Stimulated activated CD4-positive, alpha-beta T cell treated with anti-CD3 and anti-CD28 coated beads, Interleukin-4, amount 100 ng/mL, for 1 hour (primary cell): ENCODE data around the gene SLC52A1.
"Not testable (repeated sequence)": the region's sequence is repeated elsewhere in the genome, so short reads cannot be mapped to it uniquely, and the experiment has no call there.

ENCODE experiments used
- DNase-seq: peaks from one replicate; pipeline ENCODE4 v3.0.0-alpha.2; 2020

SLC52A1 gene

DNA sequence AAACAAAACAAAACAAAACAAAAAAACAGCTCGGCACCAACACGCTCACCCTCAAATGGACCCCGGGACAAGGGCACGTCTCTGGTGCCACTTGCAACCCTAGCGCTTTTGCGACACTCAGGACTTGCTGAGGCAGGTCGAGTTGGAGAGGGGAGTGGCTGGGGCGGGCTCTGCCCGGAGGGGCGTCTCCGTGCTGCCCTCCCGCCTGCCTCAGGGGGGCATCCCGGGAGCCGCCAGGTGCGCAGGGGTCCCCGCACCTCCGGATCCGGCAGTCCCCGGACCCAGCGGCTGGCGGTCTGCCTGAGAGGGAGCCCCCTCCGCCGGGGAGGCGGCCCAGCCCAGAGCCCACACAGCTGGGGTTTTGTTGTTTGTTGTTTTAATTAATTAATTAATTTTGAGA, at the start of gene SLC52A1:
SLC52A1 (minus strand) TSS at position 112 of the 400 bp plus-strand sequence. CDS start 820 bp downstream, outside the sequence.
- no peak for DNase-seq

DNA sequence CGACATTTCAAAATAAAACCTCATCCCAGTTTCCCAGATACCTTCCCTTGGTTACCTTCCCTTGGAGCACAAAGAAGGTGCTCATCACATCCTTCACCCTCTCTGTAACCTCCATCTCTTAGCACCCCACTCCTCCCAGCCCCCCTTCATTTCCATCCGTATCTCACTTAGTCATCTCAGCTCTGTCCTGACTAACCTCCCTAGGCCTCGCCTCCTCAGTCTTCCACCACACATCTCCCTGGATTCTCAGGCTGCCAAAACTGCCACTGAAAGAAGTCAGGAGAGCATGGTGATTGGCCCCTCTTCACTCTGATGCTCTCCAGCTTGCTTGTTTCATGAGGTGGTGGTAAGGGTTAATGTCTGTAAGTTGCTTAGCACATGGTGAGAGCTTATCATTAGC, 45.4 kb upstream of the SLC52A1 start:
- no peak for DNase-seq

DNA sequence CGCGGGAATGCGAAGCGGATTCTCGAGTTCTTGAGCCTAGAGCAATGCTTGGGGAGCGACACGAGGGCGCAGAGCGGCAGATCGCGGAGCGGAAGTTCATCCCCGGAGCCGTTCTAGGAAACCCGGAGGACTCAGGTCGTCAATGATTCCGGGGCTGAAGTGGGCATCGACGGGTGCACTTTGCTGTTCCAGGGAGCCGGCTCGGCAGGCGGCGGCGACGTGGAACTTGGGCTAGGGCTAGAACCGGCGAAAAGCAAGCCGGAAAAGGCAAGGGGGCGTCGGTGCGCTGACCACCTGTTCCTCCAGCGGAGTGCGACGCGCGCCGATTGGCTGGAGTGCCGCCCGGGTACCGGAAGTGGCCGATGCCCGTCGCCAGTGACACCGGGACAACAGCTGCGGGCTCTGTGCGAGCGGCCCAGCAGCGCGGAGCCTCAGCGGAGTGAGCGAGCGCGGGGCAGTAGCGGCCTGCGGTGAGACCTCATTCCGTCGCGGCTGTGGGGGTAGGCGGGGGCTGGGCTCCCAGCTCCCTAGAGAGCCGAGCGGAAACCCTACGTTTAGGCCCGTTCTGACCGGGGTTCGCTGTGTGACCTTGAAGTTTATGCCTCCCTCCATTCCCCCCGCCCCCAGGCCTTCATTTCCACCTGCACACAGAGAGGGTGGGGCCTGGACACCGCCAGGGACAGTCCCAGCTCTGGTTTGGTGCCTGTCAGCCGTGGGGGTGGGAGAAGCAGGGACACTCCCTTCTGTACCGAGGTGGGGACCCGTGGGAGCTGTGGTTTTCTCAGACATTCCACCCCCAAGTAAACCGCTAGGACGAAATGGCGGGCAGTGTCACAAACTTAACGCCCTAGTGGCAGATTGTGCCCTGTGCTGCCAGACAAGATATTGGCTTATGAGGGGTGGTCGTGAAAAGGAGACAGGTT, 43.1 kb upstream of the SLC52A1 start, which contains the start of gene ZFP3:
ZFP3 (plus strand) TSS at position 362 of the 923 bp plus-strand sequence. CDS start 13,038 bp downstream, outside the sequence.
- peak; percentile 77 for DNase-seq

DNA sequence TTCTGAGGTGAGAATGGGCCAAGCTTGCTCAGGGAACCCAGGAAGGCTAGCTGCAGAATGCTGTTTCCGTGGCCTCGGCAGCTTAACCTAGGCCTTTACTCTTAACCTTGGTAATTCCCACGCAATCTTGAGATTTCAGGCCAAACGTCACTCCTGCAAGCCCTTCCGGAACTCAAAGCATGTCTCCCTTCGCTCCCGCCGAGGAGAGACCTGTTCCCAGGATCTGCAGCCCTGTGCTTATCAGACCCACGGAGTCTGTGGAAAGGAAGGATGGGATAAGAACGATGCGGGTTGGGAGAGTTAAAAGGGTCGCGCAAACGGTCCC, 42.5 kb upstream of the SLC52A1 start:
- no peak for DNase-seq

DNA sequence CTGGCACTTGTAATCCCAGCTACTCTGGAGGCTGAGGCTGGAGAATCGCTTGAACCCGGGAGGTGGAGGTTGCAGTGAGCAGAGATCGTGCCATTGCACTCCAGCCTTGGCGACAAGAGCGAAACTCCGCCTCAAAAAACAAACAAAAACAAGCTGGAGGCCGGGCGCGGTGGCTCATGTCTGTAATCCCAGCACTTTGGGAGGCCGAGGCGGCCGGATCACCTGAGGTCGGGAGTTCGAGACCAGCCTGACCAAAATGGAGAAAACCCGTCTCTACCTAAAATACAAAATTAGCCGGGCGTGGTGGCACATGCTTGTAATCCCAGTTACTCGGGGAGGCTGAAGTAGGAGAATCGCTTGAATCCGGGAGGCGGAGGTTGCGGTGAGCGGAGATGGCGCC, 42.0 kb upstream of the SLC52A1 start:
- DNase-seq, result not testable (repeated sequence)

DNA sequence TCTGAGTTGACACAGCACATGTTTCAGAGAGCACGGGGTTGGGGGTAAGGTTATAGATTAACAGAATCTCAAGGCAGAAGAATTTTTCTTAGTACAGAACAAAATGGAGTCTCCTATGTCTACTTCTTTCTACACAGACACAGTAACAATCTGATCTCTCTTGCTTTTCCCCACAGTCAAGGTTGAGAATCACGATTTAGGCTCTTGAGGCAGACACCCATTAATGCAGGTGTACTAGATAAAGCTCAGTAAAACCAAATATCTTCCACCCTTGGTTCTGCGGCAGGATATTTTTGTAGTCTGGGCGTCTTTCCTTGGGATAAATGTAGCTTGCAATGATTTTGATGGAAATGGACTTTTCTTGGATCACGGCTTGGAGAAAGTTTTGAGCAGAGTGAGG, 40.2 kb upstream of the SLC52A1 start:
- not testable (repeated sequence) for DNase-seq

DNA sequence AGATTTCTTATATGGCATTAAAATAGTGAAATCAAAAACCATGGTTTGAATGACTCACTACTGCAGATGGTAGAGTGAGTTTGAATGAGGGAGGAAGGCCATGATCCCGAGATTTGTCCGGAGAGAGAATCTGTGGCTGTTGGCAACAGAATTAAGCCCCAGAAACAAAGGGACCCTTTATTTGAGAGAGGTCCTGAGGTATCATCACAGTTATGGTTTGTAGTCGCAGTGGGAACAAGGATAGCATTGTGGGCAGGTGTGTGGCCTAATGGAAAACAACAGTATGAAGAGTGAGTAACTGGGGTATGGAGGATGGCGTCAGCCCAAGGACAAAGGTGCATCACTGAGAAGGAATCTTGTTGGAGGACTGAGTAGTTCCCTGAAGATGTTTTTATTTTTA, 34.5 kb upstream of the SLC52A1 start:
- no peak for DNase-seq

DNA sequence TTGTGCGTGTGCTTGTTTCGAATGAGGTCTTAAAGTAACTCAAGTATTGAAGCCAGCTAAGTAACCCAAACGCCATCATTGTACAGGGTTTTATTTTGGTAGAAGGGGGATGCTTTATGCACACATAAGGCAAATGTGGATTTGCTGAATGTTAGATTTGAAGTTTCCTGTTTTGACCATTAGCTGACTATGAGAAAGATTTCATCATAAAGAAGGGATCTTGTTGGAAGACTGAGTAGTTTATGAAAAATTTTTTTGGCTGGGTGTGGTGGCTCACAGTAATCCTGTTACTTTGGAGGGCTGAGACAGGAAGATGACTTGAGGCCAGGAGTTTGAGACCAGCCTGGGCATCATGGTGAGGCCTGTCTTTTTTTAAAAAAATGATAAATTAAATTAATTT, 33.0 kb upstream of the SLC52A1 start:
- DNase-seq, result no peak

DNA sequence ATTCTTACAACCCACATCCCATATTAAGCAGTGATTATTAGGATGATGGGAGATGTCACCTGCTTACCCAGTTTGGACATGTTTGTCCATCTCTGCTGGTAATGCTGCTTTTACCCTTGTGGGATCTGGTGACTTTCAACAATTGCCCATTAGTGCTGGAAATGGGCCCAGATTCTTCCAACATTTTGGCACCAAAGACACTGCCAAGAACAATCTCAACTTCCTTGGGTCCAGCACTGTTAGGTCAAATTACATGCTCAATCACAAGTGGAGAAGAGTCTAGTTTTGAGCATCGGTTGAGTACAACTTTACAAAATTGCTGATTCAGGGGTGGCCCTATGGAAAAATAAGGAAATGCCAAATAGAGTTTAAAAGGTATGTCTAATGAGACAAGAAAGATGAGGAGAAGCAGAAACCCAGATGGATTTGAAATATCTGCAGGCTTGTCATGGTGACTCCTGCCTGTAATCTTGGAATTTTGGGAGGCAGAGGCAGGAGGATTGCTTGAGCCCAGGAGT, 30.1 kb upstream of the SLC52A1 start:
- DNase-seq, result no peak

DNA sequence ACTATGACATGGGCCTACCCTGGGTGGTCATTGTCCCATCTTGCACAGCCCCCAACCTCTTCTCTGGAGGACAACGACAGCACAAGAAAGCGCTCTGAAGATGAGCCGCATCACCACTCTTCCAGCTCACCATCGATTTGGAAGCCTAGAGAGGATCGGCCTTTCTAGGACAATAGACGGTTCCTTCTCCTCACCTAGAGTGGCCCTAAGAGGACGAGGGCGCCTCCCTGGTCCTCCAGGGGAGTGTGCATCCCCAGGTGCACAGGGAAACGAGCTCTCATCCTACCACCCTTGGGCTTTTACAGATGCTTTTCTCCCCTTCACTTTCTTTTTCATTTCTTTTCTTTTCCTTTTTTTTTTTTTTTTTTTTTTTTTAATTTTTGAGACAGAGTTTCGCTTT, 20.3 kb upstream of the SLC52A1 start:
- no peak for DNase-seq

DNA sequence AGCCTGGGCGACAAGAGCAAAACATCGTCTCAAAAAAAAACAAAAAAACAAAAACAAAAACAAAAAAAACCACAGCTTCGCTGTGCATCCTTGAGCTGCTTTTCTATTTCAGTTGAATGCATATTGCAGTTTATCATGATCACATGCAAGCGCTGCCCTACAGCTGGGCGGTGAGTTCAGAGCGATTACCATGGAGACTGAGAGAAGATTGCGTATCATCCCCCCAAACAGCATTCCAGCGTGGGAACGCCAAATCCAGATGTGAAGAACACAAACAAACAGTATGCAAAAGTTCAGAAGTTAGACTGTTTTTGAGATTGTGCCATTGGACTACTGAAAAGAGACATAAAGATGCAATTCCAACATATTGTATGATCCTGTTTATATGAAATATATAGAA, 15.1 kb upstream of the SLC52A1 start:
- no peak for DNase-seq

DNA sequence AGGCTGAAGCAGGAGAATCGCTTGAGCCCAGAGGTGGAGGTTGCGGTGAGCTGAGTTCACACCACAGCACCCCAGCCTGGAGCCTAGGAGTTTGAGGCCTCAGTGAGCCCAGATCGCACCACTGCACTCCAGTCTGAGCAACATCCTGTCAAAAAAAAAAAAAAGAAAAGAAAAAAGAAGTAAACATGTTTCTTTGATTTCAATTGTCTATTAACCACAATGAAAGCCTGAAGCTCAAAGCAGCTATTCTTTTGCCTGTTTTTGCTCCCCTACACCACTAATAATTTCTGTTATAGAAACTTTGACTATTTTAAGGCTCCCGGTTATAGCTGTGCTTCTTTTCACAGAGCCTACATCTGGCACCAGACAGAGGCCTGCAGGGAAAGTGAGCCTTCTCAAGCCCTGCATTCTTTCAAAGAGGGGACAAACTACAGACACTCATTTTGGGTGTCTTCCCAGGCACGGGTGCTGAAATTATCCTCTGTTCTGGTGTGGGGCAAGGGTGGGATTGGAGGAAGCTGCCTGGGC, 14.2 kb upstream of the SLC52A1 start:
- DNase-seq, result peak; percentile 39

DNA sequence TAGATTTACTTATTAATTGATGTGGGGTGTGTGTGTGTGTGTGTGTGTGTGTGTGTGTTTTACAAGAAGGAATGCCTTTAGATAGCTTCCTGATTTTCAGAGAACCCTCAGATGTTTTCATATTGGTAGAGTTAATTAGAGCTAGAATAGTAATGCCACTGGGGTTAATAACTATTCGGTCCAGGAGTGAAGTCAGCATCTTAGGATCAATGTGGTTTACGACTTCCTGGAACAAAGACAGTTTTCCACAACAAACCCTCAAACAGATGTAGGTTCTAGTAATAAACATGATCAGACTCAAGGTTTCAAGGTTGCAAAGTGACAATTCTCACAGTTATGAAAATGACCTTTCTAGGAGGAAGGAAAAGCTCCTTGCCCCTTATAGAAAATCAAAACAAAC, 12.2 kb upstream of the SLC52A1 start:
- DNase-seq, result no peak

DNA sequence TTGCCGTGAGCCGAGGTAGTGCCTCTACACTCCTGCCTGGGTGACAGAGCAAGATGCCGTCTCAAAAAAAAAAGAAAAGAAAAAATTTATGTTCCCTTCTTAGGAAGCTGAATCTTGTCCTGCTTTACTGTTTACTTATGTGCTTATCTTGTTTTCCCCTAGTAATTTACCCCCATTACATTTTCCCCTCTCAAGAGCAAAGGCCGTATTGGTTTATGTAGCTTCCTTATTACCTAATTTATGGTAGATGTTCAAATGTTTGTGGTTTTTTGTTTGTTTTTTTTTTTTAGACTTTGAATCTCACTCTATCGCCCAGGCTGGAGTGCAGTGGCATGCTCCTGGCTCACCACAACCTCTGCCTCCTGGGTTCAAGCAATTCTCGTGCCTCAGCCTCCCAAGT, 10.3 kb upstream of the SLC52A1 start:
- DNase-seq, result no peak

DNA sequence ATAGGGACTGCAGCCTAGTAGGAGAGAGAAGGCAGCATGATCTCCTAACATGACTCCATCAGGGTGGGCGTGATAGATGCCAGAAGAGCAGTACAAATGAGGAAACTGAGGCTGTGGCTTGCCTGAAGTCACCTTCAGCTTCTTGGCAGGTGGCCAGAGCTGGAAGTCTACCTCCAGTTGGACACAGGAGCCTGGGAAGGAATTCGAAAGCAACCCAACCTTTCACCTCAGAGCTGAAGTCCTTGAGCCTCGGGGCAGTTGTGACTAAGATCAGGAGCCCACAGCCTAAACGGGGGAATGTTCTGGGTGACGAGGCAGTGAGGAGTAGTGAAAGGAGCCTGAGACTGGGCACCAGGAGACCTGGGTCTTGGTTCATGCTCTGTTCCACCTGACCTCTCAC, 9.4 kb upstream of the SLC52A1 start:
- DNase-seq, result no peak

DNA sequence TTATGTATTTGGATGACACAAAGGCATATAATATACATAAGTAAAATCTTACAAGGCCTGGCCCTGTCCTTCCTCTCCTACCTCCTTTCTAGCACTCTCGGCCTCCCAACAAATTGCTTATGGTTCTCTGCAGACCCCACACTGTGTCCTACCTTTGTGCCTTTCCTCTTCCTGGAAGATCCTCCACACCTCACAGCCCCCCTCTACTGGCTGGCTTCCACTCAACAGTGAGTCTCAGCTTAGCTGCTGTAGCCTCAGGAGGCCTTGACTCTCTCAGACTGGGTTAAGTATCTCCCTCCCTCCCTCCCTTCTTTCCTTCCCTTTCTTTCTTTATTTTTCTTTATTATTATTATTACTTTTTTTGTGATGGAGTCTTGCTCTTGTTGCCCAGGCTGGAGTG, 8.3 kb upstream of the SLC52A1 start:
- no peak for DNase-seq

DNA sequence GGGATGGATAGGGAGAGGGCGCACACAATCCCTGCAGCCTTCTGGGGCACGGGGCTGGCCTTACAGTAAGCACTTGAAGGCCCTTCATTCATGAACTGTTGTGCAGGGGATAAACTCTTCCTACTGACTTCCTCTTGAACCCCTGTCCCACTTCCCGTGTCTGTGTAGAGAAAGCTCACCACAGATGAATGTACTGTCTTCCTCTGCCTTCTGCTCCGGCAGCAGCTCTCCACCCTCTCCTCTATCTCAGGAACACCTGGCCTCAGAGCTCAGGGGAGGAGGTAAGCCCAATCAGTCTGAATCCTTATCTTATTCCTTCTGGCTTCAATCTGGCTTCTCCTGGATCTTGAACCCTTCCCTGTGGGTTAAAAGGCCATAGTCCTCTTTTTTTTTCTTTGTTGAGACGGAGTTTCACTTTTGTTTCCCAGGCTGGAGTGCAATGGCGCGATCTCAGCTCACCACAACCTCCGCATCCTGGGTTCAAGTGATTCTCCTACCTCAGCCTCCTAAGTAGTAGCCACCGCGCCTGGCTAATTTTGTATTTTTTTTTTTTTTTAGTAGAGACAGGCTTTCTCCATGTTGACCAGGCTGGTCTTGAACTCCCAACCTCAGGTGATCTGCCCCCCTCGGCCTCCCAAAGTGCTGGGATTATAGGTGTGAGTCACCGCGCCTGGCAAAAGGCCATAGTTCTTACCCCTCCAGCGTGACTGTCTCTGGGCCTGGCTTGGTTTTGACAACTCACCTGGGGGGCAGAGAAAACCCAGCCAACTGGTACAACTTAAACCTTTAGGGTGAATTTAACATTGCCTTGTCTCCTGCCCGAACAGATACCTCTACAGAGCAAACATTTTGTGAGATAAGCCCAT, 7.2 kb upstream of the SLC52A1 start:
- DNase-seq, result peak; percentile 32

DNA sequence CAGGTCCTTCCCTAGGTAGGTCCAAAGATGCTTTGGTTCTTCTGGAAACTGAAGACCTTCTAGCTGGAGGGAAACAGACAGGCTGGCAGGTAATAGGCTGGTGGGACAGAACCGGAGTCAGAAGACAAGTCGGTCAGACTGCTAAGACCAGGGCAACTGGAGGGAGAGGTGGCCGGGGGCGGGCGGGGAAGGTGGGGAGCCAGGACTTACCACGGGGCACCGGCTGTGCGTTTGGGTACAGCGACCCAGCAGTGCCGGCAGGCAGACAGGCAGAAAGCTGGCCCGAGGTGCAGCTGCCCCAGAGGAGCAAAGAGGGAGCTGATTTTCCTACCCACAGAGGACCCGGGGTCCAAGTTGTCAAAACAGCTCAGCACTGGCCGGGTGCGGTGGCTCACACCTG, 575 bp downstream of the SLC52A1 start:
- no peak for DNase-seq

DNA sequence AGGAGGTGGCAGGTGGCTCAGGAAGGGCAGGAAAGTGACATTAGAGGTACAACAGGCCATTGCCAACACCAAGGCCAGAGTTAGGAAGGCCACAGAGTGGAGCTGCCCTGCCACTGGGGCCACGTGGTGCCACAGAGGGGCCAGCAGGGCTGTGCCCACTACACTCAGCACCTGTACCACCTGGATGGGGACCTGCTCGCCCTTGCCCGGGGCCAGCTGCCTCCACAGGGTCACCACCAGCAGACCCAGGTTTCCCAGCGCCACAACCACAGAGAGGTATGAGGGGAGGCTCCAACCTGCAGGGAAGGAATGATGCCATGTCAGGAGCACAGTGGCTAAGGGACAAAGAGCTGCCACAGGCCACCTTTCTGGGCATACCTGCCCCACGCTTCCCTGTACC, 1.2 kb downstream of the SLC52A1 start:
- no peak for DNase-seq

DNA sequence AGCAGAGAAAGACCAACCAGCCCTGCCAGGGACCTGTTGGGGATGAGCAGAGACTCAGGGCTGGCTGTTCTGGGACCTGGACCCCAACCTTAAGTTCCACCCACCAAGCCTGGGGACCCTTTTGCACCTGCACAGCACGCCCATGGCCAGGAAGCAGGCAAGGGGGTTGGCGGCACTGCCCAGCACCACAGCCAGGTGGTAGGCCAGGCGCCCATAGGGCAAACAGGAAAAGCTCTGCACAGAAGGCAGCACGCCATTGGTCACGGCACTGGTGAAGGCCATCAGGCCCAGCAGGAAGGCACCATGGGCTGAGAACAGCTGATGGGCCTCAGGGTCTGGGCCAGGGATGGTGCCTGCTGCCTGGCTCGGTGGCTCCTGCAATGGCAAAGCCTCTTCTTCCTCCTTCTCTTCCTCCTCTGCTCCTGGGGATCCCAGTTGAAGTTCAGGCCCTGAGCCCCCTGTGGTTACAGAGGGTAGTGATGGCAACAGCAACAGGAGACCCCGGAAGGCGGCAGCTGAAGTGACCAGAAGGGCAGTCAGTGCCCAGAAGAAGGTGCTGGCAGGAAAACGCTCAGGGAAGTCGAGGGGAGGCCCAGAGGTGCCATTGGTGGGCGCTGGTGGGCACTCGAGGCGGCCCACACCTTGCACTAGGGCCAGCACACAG, 1.7 kb downstream of the SLC52A1 start:
- no peak for DNase-seq

DNA sequence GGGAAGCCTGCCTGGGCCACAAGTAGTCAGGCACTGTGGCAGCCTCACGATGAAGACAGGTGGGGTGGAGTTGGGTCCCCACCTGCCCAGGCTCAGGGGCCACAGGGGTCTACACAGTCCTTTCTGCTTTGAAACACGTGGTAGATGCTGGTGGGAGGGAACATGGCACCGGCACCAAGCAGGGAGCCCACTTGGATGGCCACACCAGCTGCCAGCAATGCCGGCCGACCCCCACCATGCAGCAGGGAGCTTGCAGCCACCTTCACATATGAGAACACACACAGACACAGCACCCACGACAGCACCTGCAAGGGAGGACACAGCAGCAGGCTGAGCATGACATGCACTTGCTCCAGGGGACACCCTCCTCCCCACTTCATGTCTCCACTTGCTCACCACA, 2.4 kb downstream of the SLC52A1 start:
- no peak for DNase-seq

DNA sequence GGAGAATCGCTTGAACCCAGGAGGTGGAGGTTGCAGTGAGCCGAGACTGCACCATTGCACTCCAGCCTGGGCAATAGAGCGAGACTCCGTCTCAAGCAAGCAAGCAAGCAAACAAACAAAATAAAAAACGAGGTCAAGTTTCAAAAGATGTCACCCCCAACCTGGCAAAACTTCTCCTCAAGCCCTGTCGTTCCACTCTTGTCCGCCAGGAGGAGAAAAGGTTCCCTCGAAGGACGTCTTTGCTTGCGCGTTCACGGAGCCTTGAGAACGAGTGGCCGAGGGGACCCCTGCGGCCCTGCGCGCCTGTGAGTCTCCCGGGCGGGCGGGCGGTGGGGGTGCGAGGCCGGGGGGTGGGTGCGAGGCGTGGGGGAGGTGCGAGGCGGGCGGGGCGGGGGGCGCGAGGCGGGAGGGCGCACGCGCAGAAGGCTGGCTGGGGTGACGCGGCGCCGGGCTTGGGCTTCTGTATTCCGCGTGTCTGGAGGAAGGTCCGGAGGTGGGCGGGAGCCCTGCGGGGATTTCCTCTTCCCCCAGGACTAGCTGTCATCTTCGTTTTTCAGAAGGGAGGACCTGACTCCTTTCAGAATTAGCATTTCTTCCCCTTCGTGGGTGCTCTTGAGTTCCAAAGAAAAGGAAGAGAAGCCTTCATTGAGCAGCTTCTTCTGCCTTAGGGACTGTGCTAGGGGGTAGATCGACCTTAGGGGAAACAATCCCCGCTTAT, 3.7 kb downstream of the SLC52A1 start:
- peak; percentile 87 for DNase-seq
